Caki2 (cell line): ENCODE data around the gene JAKMIP2. TPM values are rescaled to one million over a fixed set of nuclear protein-coding genes. Genes with fewer than 3 reads are reported as not detected.
A peak's percentile ranks its signal among the peaks of the same experiment; 100 is the strongest.
"Not testable (repeated sequence)": the region's sequence is repeated elsewhere in the genome, so short reads cannot be mapped to it uniquely, and the experiment has no call there.

Experiments
- DNase-seq: peaks from one replicate; pipeline ENCODE4 v3.0.0-alpha.2; 2015; ENCODE audit warnings: low read depth
- in situ Hi-C: cut with HindIII; loops from 2 replicates; pipeline ENCODE4 v1.10.0; 2016; ENCODE audit warnings: low sequenced_read_pairs, low pct_unique_long_range_greater_than_20kb, mixed read lengths
- total RNA-seq: library from RNA; depleted of rRNA; stranded (reverse); fragments of >200 nt; shearing (Covaris generic); gene quantifications from 2 replicates; pipeline ENCODE4 v1.2.3, GENCODE V29; 2014; ENCODE audit warnings: low replicate concordance

Gene JAKMIP2
- total RNA-seq, 1 experiment from 2014 or later, result 0.20 TPM

- in situ Hi-C loops, result no loop called here
- DNase-seq, result no peak
Measured at GRCh38 chr5:147636729-147636984, 145.9 kb downstream of the JAKMIP2 start.

DNA sequence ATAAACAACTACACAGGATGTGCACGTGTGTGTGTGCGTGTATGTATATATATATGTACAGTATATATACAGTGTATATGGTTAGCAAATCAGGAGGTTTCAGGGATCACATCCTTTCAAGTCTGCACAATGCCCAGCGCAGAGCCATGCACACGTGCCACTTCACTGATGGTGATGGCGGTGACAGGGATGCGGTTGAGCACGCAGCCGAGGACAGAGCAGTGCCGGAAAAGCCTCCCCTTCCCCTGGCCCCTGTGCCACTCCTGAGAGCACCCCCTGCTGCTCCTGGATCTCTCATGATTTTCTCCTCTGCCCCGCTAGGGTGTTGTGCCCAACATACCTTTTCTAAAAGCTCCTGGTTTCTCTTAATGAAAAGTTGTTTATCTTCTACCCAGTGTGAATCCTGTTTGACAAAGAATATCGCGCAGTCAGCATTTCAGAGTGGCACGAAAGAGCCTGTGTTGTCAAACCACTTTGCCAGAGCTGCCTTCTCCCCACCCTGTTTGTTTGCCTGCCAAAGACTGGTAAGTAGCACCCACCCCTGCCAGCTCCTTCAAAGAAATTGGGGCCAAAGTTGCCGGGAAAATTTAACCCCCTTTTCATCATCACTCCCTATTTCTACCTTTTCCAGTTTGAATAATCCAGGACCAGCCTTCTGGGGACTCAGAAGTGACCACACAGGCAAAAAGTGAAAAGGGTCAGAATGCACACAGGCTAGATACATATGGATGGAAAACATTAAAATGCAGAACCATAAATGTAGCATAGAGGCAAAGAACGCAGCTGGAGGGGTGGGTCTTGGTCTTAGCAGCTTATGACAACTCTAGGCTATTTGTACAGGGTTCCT is 146.4 kb downstream of the JAKMIP2 start:
- in situ Hi-C loops, result no loop called here
- no peak for DNase-seq

DNA sequence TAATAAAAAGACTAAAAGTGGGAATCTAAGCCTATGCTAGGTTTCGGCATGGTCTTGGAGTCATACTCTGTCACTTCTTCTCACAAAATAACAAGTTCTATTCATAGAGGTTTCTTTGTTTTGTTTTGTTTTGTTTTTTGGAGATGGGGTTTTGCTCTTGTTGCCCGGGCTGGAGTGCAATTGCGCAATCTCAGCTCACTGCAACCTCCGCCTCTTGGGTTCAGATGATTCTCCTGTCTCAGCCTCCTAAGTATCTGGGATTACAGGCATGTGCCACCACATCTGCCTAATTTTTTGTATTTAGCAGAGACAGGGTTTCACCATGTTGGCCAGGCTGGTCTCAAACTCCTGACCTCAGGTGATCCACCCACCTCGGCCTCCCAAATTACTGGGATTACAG is 147.1 kb downstream of the JAKMIP2 start:
- in situ Hi-C loops, DNase-seq: not testable (repeated sequence)

DNA sequence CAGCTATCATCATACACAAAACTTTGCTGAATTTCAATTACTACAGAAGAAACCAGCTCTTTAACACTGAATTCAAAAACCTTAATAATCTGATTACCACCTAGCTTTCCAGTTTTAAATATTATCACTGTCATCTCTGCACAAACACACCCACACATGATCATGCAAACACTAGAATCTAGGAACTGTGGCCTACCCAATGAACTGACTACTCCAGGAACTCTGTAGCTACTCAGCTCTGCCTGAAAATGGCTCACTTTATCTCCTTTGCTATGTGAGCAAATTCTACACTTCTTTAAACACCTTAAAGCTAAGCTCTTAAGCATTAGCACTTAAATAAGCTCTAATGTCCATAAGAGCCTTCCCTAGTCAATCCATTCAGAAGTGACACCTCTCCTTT is 149.4 kb downstream of the JAKMIP2 start:
- in situ Hi-C loops, result no loop called here

GRCh38 chr5:147631428-147632003 is 151.0 kb downstream of the JAKMIP2 start:
- in situ Hi-C loops, result no loop called here
- no peak for DNase-seq

More for the DNA sequence above, 149.4 kb downstream of the JAKMIP2 start:
- no peak for DNase-seq

DNA sequence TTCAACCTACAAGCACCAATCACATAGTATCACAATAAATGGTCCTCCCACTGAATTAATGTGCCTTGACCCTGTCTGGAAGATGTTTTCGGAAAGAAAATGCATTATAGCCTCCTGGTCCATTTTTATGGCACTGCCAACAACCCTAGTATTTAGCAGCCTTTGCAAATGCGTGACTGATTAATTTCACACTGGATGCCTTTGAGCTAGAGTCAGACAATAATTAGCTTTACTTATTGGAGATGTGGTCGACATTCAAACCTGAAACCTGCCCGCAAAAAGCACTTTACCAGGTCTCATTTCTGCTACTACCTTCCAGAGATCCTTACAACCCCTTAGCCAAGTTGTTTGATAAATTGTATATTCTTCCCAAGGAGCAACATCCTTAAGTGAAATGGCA is 153.3 kb downstream of the JAKMIP2 start:
- in situ Hi-C loops, result no loop called here
- DNase-seq, result no peak

- DNase-seq, result peak; percentile 38
- in situ Hi-C loops, result no loop called here
Measured at GRCh38 chr5:147628058-147628895, 154.3 kb downstream of the JAKMIP2 start.

DNA sequence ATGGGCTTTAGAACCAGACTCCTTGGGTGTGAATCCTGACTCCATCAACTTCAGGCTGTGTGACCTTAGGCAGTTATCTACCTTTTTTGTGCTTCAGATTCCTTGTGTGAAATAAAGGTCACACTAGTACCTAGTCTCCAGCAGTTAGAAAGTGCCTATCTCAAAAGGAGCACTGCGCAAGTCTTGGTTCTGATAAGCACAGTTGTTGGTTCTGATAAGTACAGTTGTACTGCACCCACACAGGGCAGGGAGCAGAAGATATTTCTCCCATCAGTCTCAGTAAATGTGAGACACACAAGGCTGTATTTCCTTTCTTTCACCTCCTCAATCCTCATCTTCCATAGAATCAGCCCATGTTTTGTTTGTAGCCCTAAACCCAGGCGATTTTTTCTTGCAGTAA is 156.1 kb downstream of the JAKMIP2 start:
- in situ Hi-C loops, result no loop called here
- DNase-seq, result no peak

GRCh38 chr5:147621016-147621415 is 161.5 kb downstream of the JAKMIP2 start:
- DNase-seq, result no peak
- in situ Hi-C loops, result no loop called here

GRCh38 chr5:147619281-147619878 is 163.1 kb downstream of the JAKMIP2 start:
- DNase-seq, result no peak
- in situ Hi-C loops, result no loop called here

- in situ Hi-C loops, result no loop called here
- DNase-seq, result no peak
Measured at GRCh38 chr5:147617711-147618350, 164.7 kb downstream of the JAKMIP2 start.

GRCh38 chr5:147617191-147617606 is 165.3 kb downstream of the JAKMIP2 start:
- DNase-seq, result no peak
- in situ Hi-C loops, result no loop called here

DNA sequence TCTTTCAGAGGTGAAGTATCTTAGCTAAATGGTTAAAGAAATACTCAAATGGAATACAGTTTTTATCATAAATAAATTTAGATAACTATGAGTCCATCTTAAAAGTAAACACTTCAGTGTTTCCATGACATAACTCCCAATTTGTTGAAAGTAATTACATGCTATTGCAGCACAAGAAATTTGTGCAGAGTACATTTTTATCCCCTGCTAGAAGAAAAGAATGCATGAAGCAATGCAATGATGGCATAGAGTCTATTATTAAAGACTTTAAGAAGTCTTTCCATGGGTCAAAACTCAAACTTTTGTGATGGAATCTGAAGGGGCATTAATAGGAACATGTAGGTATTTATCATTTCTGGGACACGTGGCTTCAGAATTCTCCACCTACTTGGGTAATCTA is 166.1 kb downstream of the JAKMIP2 start:
- in situ Hi-C loops, result no loop called here
- DNase-seq, result no peak

GRCh38 chr5:147613359-147613758 is 169.2 kb downstream of the JAKMIP2 start:
- no peak for DNase-seq
- in situ Hi-C loops, result no loop called here

DNA sequence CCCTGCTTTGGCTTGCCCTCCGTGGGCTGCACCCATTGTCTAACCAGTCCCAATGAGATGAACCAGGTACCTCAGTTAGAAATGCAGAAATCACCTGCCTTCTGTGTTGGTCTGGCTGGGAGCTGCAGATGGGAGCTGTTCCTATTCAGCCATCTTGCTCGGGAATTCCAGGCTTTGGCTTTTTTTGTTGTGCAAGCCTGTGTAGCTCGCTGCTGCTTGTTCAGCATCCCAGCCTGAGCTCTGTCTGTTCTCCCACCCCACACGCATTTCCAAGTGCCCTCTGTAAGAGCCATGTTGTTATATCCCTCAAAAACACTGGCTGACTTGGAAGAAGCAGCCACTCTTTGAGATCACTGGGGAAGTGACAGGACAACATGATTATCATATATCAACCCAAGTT is 171.0 kb downstream of the JAKMIP2 start:
- in situ Hi-C loops, result no loop called here
- DNase-seq, result no peak

- in situ Hi-C loops, result no loop called here
- no peak for DNase-seq
Measured at GRCh38 chr5:147610798-147611197, 171.7 kb downstream of the JAKMIP2 start.

- no peak for DNase-seq
Measured at GRCh38 chr5:147601652-147602051, 180.9 kb downstream of the JAKMIP2 start.

DNA sequence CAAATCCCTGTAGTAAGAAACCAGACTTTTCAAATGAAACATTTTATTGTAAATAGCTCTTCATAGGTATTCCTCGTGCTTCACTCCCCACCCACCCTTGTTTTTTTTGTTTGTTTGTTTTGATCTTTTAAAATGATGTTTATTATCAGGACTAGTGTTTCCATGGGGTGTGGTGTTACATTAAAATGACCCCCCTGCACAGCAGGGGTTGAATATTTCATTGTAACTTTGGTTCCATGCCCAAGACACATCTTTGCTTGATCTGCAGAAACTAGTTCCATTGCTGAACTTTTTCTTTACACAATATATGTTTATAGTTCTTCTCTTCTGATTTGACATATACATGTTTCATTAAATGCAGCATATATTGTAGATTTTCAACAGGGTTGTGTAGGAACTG is 191.4 kb downstream of the JAKMIP2 start:
- DNase-seq, result no peak
- in situ Hi-C loops, result no loop called here

More at GRCh38 chr5:147601652-147602051, 180.9 kb downstream of the JAKMIP2 start:
- in situ Hi-C loops, result no loop called here
